Measurements from ENCODE around the gene MSI2. TPM values are rescaled to one million over a fixed set of nuclear protein-coding genes. Genes with fewer than 3 reads are reported as not detected.

Gene MSI2
- total RNA-seq, 2 experiments from 2014 or later, result 131 to 164 TPM

DNA sequence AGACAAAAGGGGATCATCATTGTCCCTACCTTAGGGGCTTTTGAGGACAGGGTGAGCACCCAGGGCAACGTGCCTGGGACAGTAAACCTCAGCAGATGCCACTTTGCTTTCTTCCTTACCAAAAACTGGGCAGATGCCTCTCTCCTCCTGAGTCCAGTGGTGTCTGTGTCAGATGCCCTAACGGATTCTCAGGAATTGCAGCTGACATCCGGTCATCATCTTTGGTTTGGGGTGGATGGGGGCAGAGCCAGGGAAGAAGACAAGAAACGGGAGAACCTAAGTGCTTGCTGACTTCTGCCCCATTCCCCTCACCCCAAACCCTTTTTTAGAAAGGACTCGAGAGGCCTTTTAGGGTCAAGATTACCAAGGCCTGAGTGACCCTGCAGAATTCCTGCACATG is 187.5 kb downstream of the MSI2 start:
- H3K4me3 ChIP-seq (ENCODE audit: low read depth, low read length, poor library complexity, severe bottlenecking), result peak overlapping the region; percentile 1
- H3K79me2 ChIP-seq (ENCODE audit: insufficient read depth, low read depth, low read length), result peaks cover 4% of the 10 kb centered on the region; the same call in 1 of the 2 replicates
- H3K27ac ChIP-seq (ENCODE audit: low read depth, low read length, poor library complexity, severe bottlenecking), result peak overlapping the region; percentile 82
- H3K4me1 ChIP-seq (ENCODE audit: insufficient read depth, low read length, poor library complexity, severe bottlenecking), result peaks cover 86% of the 10 kb centered on the region
- POLR2A ChIA-PET, result interaction anchor here (0.6 to 1.3 kb wide), 2 partner anchors 11 to 238 kb away, joined by 3 to 4 read pairs; no protein-coding TSS in a partner anchor
- peak overlapping the region; percentile 22; the same call in 1 of the 2 replicates for H2AFZ ChIP-seq (ENCODE audit: low read length)
- CTCF ChIA-PET (ENCODE audit: unreplicated experiment), result interaction anchor here (0.5 kb wide), 1 partner anchor 108 kb away, joined by 4 read pairs; no protein-coding TSS in a partner anchor
- H4K20me1 ChIP-seq (ENCODE audit: insufficient read depth, low read length), result no peaks in the 10 kb centered on the region
- H3K9me3 ChIP-seq (ENCODE audit: low read length), result no peaks in the 10 kb centered on the region
- intact Hi-C loops (cut with micrococcal nuclease; ENCODE audit: unreplicated experiment), result loop anchor here (1.0 to 5.0 kb wide), 3 partner anchors 87 to 229 kb away; no protein-coding TSS in a partner anchor
- H3K4me2 ChIP-seq (ENCODE audit: low read length), result peak overlapping the region; percentile 59
- no peaks in the 10 kb centered on the region for H3K9me2 ChIP-seq (ENCODE audit: insufficient read depth, low read length)
- no peaks in the 10 kb centered on the region for H3K36me3 ChIP-seq (ENCODE audit: insufficient read depth, low read length)
- TF ChIP-seq, protein P1, sequence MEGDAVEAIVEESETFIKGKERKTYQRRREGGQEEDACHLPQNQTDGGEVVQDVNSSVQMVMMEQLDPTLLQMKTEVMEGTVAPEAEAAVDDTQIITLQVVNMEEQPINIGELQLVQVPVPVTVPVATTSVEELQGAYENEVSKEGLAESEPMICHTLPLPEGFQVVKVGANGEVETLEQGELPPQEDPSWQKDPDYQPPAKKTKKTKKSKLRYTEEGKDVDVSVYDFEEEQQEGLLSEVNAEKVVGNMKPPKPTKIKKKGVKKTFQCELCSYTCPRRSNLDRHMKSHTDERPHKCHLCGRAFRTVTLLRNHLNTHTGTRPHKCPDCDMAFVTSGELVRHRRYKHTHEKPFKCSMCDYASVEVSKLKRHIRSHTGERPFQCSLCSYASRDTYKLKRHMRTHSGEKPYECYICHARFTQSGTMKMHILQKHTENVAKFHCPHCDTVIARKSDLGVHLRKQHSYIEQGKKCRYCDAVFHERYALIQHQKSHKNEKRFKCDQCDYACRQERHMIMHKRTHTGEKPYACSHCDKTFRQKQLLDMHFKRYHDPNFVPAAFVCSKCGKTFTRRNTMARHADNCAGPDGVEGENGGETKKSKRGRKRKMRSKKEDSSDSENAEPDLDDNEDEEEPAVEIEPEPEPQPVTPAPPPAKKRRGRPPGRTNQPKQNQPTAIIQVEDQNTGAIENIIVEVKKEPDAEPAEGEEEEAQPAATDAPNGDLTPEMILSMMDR (conservative IDR thresholded peaks at IDR 0.05; ENCODE audit: low read length), result no peak
- no peak for TF ChIP-seq EZH2phosphoT487 (IDR thresholded peaks at IDR 0.05; ENCODE audit: borderline replicate concordance, low read depth, low read length)
- no peak for DNase-seq (ENCODE audit: low spot score)
- no TSS peak for BruUV-seq (replicated peaks)

DNA sequence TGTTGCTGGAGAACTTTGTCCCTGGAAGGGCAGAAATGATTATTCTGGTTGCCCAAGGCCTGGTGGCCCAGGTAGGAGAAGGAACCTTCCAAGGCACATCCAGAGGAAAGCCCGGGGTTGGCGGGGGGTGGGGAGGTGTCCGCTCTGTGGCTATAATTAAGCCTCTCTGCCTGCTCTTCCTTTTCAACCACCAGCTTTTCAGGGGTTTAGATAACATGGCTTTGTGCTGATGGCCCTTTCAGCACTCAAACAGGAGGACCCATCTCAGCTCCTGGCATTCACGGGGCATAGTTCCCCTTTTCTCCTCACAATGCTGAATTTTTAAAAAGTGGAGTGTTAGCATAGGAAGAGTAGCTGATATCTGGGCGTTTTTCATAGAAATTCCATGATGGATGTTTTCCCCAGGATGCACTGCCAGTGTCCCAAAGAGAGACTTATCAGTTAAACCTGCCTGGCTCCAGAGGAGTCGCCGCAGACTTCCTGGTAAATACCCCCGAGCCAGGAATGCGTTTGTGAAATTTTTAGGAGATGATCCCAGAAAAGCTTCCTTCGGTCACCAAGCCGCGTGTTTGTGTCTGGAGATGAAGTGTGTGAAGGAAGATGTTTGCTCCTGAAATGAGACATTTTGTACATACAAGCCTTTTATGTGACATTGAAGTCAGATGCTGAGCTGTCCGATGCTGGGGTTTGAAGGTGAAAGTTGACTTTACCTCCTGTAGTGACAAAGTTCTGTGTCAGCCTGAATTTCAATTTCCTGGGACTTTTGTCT is 188.5 kb downstream of the MSI2 start:
- Histone ChIP-seq H4K20me1 (ENCODE audit: insufficient read depth, low read length) (no peaks in the 10 kb centered on the region), H3K4me3 (ENCODE audit: low read depth, low read length, poor library complexity, severe bottlenecking) (no peak overlapping the region), H3K27ac (ENCODE audit: low read depth, low read length, poor library complexity, severe bottlenecking) (peak overlapping the region; percentile 82), H3K9me3 (ENCODE audit: low read length) (no peaks in the 10 kb centered on the region), H3K79me2 (ENCODE audit: insufficient read depth, low read depth, low read length) (peaks cover 4% of the 10 kb centered on the region; the same call in 1 of the 2 replicates), H3K36me3 (ENCODE audit: insufficient read depth, low read length) (no peaks in the 10 kb centered on the region), H3K4me2 (ENCODE audit: low read length) (peak overlapping the region; percentile 59), H3K9me2 (ENCODE audit: insufficient read depth, low read length) (no peaks in the 10 kb centered on the region), H2AFZ (ENCODE audit: low read length) (no peak overlapping the region), H3K4me1 (ENCODE audit: insufficient read depth, low read length, poor library complexity, severe bottlenecking) (peaks cover 81% of the 10 kb centered on the region)
- ChIA-PET CTCF (ENCODE audit: unreplicated experiment) (interaction anchor here (0.5 kb wide), 1 partner anchor 231 kb away, joined by 3 read pairs; no protein-coding TSS in a partner anchor), POLR2A (interaction anchor here (0.8 to 1.6 kb wide), 7 partner anchors 10 to 202 kb away, joined by 3 to 7 read pairs (median 3); no protein-coding TSS in a partner anchor)
- intact Hi-C loops (cut with micrococcal nuclease; ENCODE audit: unreplicated experiment), result loop anchor here (5.0 kb wide), 1 partner anchor 227 kb away; no protein-coding TSS in a partner anchor
- BruUV-seq (replicated peaks), result no TSS peak
- peak; percentile 26 for DNase-seq (ENCODE audit: low spot score)
- TF ChIP-seq, protein P1 (conservative IDR thresholded peaks at IDR 0.05; ENCODE audit: low read length), result no peak
- no peak for TF ChIP-seq EZH2phosphoT487 (IDR thresholded peaks at IDR 0.05; ENCODE audit: borderline replicate concordance, low read depth, low read length)
